ENCODE results near the gene PXMP4.

The PXMP4 gene

GRCh38 chr20:33711446-33711738 is 8.7 kb downstream of the PXMP4 start:
- TF ChIP-seq CTCF (IDR thresholded peaks at IDR 0.05; ENCODE audit: low read depth, low read length) = no peak
- H3K4me3 ChIP-seq (ENCODE audit: low read depth, low read length) = no peak overlapping the region

- no peak overlapping the region for H3K4me3 ChIP-seq (ENCODE audit: low read depth, low read length)
- TF ChIP-seq CTCF (IDR thresholded peaks at IDR 0.05; ENCODE audit: low read depth, low read length) = no peak
Measured at GRCh38 chr20:33710681-33711445, 9.2 kb downstream of the PXMP4 start.

GRCh38 chr20:33709905-33710541 is 10.1 kb downstream of the PXMP4 start:
- TF ChIP-seq CTCF (IDR thresholded peaks at IDR 0.05; ENCODE audit: low read depth, low read length) = no peak
- no peak overlapping the region for H3K4me3 ChIP-seq (ENCODE audit: low read depth, low read length)

- no peak overlapping the region for H3K4me3 ChIP-seq (ENCODE audit: low read depth, low read length)
Measured at GRCh38 chr20:33709398-33709797, 10.7 kb downstream of the PXMP4 start.

GRCh38 chr20:33707668-33708067 is 12.4 kb downstream of the PXMP4 start:
- no peak overlapping the region for H3K4me3 ChIP-seq (ENCODE audit: low read depth, low read length)
- TF ChIP-seq CTCF (IDR thresholded peaks at IDR 0.05; ENCODE audit: low read depth, low read length) = no peak

More at GRCh38 chr20:33709398-33709797, 10.7 kb downstream of the PXMP4 start:
- TF ChIP-seq CTCF (IDR thresholded peaks at IDR 0.05; ENCODE audit: low read depth, low read length) = no peak

- H3K4me3 ChIP-seq (ENCODE audit: low read depth, low read length) = no peak overlapping the region
- TF ChIP-seq CTCF (IDR thresholded peaks at IDR 0.05; ENCODE audit: low read depth, low read length) = no peak
Measured at GRCh38 chr20:33704197-33704924, 15.7 kb downstream of the PXMP4 start.
